GM12878 (cell line): ENCODE data around the gene QSOX1. TPM values are rescaled to one million over a fixed set of nuclear protein-coding genes. Genes with fewer than 3 reads are reported as not detected.

Source experiments
- ATAC-seq: fragments of 200-7000 bp; cut with Tn5 transposase; 3 replicates; pipeline ENCODE4 v1.9.1; 2020; ENCODE audit warnings: mild to moderate bottlenecking, moderate library complexity
- BruUV-seq: library from RNA; stranded (reverse); fragments of 400-500 nt; replicated peaks from 2 replicates; lab custom pipeline; 2021; lab: Mats Ljungman, UMichigan
- CTCF ChIA-PET: fragments of 300-600 bp; sonication (Branson Sonifier 250); formaldehyde crosslinking; extraction: SDS; loops from one replicate; lab custom pipeline; 2021; ENCODE audit warnings: inconsistent platforms; lab: Yijun Ruan, JAX
- POLR2A ChIA-PET: fragments of 350-600 bp; formaldehyde crosslinking; extraction: SDS; loops from one replicate; lab custom pipeline; 2021; ENCODE audit warnings: inconsistent platforms; lab: Charles Lee
- RAD21 ChIA-PET: fragments of 300-600 bp; sonication (Branson Sonifier 250); formaldehyde crosslinking; loops from one replicate; lab custom pipeline; 2023; ENCODE audit warnings: antibody characterized with exemption; ENCODE audit not compliant: unreplicated experiment; lab: Charles Lee
- SMC1A ChIA-PET: fragments of 300-600 bp; sonication (Branson Sonifier 250); formaldehyde crosslinking; loops from one replicate; lab custom pipeline; 2023; ENCODE audit not compliant: unreplicated experiment, uncharacterized antibody; lab: Charles Lee
- DNase-seq: peaks from one replicate; pipeline ENCODE4 v3.0.0-alpha.2; 2011; ENCODE audit warnings: low read depth, low spot score
- FAIRE-seq: peaks from 3 replicates; lab custom pipeline; 2011; peaks lifted over from hg19 to GRCh38; lab: Jason Lieb, UNC
- H2AFZ ChIP-seq: 2 replicates; pipeline ENCODE4 v1.6.0; 2011; ENCODE audit warnings: low read depth, low read length, control low read depth; ENCODE audit not compliant: control insufficient read depth
- H3K27ac ChIP-seq: 2 replicates; pipeline ENCODE4 v1.5.1; 2011; ENCODE audit warnings: control low read depth; ENCODE audit not compliant: control insufficient read depth, insufficient read depth
- H3K27me3 ChIP-seq, 2 experiments: replicated peaks in 1 of 2; 2 replicates each; pipeline versions ENCODE4 v1.6.0 to v1.6.1; 2011; ENCODE audit warnings: low read length in 1 of 2; ENCODE audit not compliant: control insufficient read depth in 2 of 2, insufficient read depth in 2 of 2
- H3K36me3 ChIP-seq, 2 experiments: 2 replicates each; pipeline ENCODE4 v1.5.1; 2011; ENCODE audit warnings: low read length in 1 of 2; ENCODE audit not compliant: control insufficient read depth in 2 of 2, insufficient read depth in 2 of 2
- H3K4me1 ChIP-seq: 2 replicates; pipeline ENCODE4 v1.6.1; 2011; ENCODE audit warnings: mild to moderate bottlenecking, low read length, moderate library complexity, mixed read lengths; ENCODE audit not compliant: control insufficient read depth, insufficient read depth
- H3K4me2 ChIP-seq: 2 replicates; pipeline ENCODE4 v1.6.0; 2011; ENCODE audit warnings: control low read depth; ENCODE audit not compliant: control insufficient read depth, insufficient read depth
- H3K4me3 ChIP-seq: fragments of 200-600 bp; sonication (generic); 2 replicates; pipeline ENCODE4 v1.5.1; 2016
- H3K79me2 ChIP-seq: 2 replicates; pipeline ENCODE4 v1.6.0; 2011; ENCODE audit warnings: low read length; ENCODE audit not compliant: control insufficient read depth, insufficient read depth
- H3K9ac ChIP-seq: 2 replicates; pipeline ENCODE4 v1.8.0; 2011; ENCODE audit warnings: low read length, control low read depth, mixed read lengths; ENCODE audit not compliant: control insufficient read depth, insufficient read depth
- H3K9me3 ChIP-seq: replicated peaks from 3 replicates; pipeline ENCODE4 v1.5.1; 2011; ENCODE audit warnings: mild to moderate bottlenecking, low read length; ENCODE audit not compliant: control insufficient read depth, insufficient read depth
- H4K20me1 ChIP-seq: 2 replicates; pipeline ENCODE4 v1.6.0; 2011; ENCODE audit not compliant: control insufficient read depth, insufficient read depth
- HDAC6 ChIP-seq: fragments of 200-600 bp; sonication (generic); IDR thresholded peaks from one replicate; pipeline ENCODE4 v1.8.0; 2017; ENCODE audit warnings: antibody characterized with exemption; ENCODE audit not compliant: unreplicated experiment
- POLR2AphosphoS2 ChIP-seq: IDR thresholded peaks from 2 replicates; pipeline ENCODE4 v1.6.1; 2011; ENCODE audit warnings: low read depth, mild to moderate bottlenecking, low read length, improper control_type of control experiment, moderate library complexity
- SKIL ChIP-seq: fragments of 450-650 bp; IDR thresholded peaks from 2 replicates; pipeline ENCODE4 v1.6.1; 2017; ENCODE audit warnings: mild to moderate bottlenecking, low read depth, inconsistent platforms; ENCODE audit not compliant: poor library complexity, severe bottlenecking
- SMAD5 ChIP-seq: IDR thresholded peaks from 2 replicates; pipeline ENCODE4 v1.6.1; 2016; ENCODE audit warnings: antibody characterized with exemption, low read depth
- ZNF622 ChIP-seq: fragments of 450-650 bp; IDR thresholded peaks from 2 replicates; pipeline ENCODE4 v1.6.1; 2017; ENCODE audit warnings: mild to moderate bottlenecking, inconsistent platforms
- WGBS: methylation state at CpG from one replicate; pipeline ENCODE4 v1.1.6; 2016; ENCODE audit warnings: low lambda C conversion rate; ENCODE audit not compliant: insufficient replicate concordance, insufficient coverage; ENCODE audit errors: missing lambda C conversion rate; 5-methylcytosine and 5-hydroxymethylcytosine counted together
- in situ Hi-C: fragments of 300-500 bp; cut with MboI; formaldehyde crosslinking; loops from 9 replicates; pipeline ENCODE4 v1.14.3; 2018; ENCODE audit warnings: mixed read lengths
- intact Hi-C: fragments of 100-400 bp; cut with micrococcal nuclease; formaldehyde crosslinking; loops from one replicate; pipeline ENCODE4 v1.14.2; 2022; ENCODE audit not compliant: unreplicated experiment
- polyA plus RNA-seq, 11 experiments: library from polyadenylated mRNA; depleted of rRNA in 4 of 11; unstranded in 6 of 11; stranded (reverse) in 5 of 11; fragments of >200 nt; fragmentation: Nextera tagmentation in 4 of 11; fragmentation: Illumina TruSeq in 1 of 11; extraction: Ambion mirVana in 4 of 11; extraction: Trizol in 1 of 11; gene quantifications; 1 replicate in 1 of 11; 2 replicates in 10 of 11; pipeline versions ENCODE4 v1.2.1 to v1.2.3, GENCODE V29; 2011 to 2016; ENCODE audit warnings: inconsistent platforms in 2 of 11, missing spikeins in 2 of 11, low read depth in 1 of 11
- total RNA-seq, 4 experiments: library from RNA; depleted of rRNA in 3 of 4; stranded (reverse); fragments of >200 nt in 3 of 4; fragmentation: Illumina TruSeq in 1 of 4; extraction: Trizol in 1 of 4; gene quantifications; 2 replicates each; pipeline versions ENCODE4 v1.2.1 to v1.2.3, GENCODE V29; 2013 to 2021
- TF ChIP-seq, protein P1 (sequence below): IDR thresholded peaks from 2 replicates; pipeline ENCODE4 v1.6.1; 2012; ENCODE audit warnings: low read length, inconsistent platforms

QSOX1 gene
- total and polyA plus RNA-seq, 10 of the 15 experiments (the other 5 are each of a cell fraction or from before 2014, with no cell fraction given) = 1.8 to 31.3 (median 11.2) TPM

DNA sequence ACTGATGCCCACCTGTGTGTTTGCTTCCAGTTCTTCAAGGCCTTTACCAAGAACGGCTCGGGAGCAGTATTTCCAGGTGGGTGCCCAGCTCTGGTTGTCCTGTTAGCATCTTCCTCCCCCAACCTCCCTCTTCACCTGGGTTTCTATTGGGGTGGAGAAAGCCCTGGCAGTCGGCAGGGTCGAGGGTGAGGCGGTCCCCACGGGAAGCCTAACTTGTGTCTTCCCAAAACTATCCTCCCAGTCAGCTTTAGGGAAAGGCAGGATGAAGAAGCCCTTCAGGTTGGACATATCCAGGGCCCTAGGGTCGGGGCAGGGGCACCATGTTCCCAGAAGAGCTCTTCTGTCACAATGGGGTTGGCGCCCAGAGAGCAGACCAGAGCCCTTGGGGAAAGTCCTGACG, 20.6 kb downstream of the QSOX1 start:
- Histone ChIP-seq H3K36me3 (peaks cover 0 to 4% of the 10 kb centered on the region in 2 experiments; a peak in 2 of 4 replicates), H3K79me2 (no peaks in the 10 kb centered on the region), H3K9ac (no peak overlapping the region), H3K4me2 (no peak overlapping the region), H3K4me1 (no peaks in the 10 kb centered on the region), H3K27me3 (no peaks in the 10 kb centered on the region), H3K27ac (no peak overlapping the region), H3K9me3 (no peaks in the 10 kb centered on the region), H3K4me3 (no peak overlapping the region), H4K20me1 (no peaks in the 10 kb centered on the region), H2AFZ (no peak overlapping the region)
- TF ChIP-seq SKIL = no peak
- TF ChIP-seq SMAD5 = no peak
- TF ChIP-seq ZNF622 = no peak
- TF ChIP-seq, protein P1, sequence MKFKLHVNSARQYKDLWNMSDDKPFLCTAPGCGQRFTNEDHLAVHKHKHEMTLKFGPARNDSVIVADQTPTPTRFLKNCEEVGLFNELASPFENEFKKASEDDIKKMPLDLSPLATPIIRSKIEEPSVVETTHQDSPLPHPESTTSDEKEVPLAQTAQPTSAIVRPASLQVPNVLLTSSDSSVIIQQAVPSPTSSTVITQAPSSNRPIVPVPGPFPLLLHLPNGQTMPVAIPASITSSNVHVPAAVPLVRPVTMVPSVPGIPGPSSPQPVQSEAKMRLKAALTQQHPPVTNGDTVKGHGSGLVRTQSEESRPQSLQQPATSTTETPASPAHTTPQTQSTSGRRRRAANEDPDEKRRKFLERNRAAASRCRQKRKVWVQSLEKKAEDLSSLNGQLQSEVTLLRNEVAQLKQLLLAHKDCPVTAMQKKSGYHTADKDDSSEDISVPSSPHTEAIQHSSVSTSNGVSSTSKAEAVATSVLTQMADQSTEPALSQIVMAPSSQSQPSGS = no peak
- TF ChIP-seq HDAC6 = no peak
- TF ChIP-seq POLR2AphosphoS2 = no peak
- no TSS peak for BruUV-seq
- ATAC-seq (no peak), DNase-seq (no peak), FAIRE-seq (no peak)
- 75% methylated on average over 9 of the region's 9 CpGs for WGBS
- intact Hi-C loops = loop anchor here (5.0 kb wide), 1 partner anchor 83 kb away; no protein-coding TSS in a partner anchor
- ChIA-PET RAD21 (no interaction called here), POLR2A (no interaction called here), CTCF (interaction anchor here (0.9 to 1.0 kb wide), 3 partner anchors 14 to 361 kb away, joined by 3 read pairs; no protein-coding TSS in a partner anchor), SMC1A (no interaction called here)
- in situ Hi-C loops = loop anchor here (5.0 kb wide), 2 partner anchors 303 to 468 kb away; no protein-coding TSS in a partner anchor
